ENCODE measurements around the gene CCNH. TPM values are rescaled to one million over a fixed set of nuclear protein-coding genes. Genes with fewer than 3 reads are reported as not detected.

Gene CCNH
- total and polyA plus RNA-seq, 9 of the 15 experiments (the other 6 are each of a cell fraction or from before 2014, with no cell fraction given) = 100 to 213 (median 150) TPM

DNA sequence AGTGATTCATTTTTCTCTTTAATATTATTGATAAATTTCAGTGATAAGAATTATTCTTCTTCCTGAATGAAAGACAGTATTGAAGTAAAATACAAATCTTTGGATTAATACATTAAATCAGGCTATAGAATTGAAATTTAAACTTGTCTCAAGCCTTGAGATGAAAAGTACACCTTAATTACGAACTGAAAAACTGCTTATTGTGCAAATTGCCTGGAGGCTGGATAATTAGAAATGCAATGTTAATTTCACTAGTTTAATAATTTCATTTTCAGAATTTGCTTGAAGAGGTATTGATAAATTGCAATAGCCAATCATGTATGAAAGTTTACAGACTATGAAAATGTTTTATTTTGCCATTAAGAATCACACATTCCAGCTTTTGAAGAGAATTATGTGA, 11.0 kb upstream of the CCNH start (continued):
- TF ChIP-seq, protein P1, sequence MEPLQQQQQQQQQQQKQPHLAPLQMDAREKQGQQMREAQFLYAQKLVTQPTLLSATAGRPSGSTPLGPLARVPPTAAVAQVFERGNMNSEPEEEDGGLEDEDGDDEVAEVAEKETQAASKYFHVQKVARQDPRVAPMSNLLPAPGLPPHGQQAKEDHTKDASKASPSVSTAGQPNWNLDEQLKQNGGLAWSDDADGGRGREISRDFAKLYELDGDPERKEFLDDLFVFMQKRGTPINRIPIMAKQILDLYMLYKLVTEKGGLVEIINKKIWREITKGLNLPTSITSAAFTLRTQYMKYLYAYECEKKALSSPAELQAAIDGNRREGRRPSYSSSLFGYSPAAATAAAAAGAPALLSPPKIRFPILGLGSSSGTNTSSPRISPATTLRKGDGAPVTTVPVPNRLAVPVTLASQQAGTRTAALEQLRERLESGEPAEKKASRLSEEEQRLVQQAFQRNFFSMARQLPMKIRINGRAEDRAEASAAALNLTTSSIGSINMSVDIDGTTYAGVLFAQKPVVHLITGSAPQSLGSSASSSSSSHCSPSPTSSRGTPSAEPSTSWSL (CRISPR knock-in tag; IDR thresholded peaks at IDR 0.05; ENCODE audit: borderline replicate concordance) = no peak
- TF ChIP-seq CBX5 (IDR thresholded peaks at IDR 0.05; ENCODE audit: borderline replicate concordance, low read depth) (no peak), ZNF551 (CRISPR knock-in tag; IDR thresholded peaks at IDR 0.05) (no peak), EP300 (IDR thresholded peaks at IDR 0.05; ENCODE audit: low read length) (no peak), ILK (tag; IDR thresholded peaks at IDR 0.05; ENCODE audit: borderline replicate concordance, low read depth) (no peak), MAFG (tag; conservative IDR thresholded peaks at IDR 0.05) (0 out of 2 replicates have a peak, but pooled peaks have one; percentile 35), ZNF146 (CRISPR knock-in tag; IDR thresholded peaks at IDR 0.05; ENCODE audit: unreplicated experiment) (no peak), MAFK (IDR thresholded peaks at IDR 0.05; ENCODE audit: low read length) (peak; percentile 36; the same call in 1 of the 2 replicates), CBFA2T3 (IDR thresholded peaks at IDR 0.05) (no peak), C11orf30 (IDR thresholded peaks at IDR 0.05; ENCODE audit: low read depth) (peak; percentile 36; the same call in 1 of the 2 replicates), ZNF133 (CRISPR knock-in tag; IDR thresholded peaks at IDR 0.05) (no peak), ZBED1 (IDR thresholded peaks at IDR 0.05) (no peak), ZNF316 (IDR thresholded peaks at IDR 0.05) (peak; percentile 61)
- TF ChIP-seq, protein P2, sequence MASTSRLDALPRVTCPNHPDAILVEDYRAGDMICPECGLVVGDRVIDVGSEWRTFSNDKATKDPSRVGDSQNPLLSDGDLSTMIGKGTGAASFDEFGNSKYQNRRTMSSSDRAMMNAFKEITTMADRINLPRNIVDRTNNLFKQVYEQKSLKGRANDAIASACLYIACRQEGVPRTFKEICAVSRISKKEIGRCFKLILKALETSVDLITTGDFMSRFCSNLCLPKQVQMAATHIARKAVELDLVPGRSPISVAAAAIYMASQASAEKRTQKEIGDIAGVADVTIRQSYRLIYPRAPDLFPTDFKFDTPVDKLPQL (IDR thresholded peaks at IDR 0.05; ENCODE audit: extremely low read depth, insufficient read length) = no peak
- TF ChIP-seq, protein P3, sequence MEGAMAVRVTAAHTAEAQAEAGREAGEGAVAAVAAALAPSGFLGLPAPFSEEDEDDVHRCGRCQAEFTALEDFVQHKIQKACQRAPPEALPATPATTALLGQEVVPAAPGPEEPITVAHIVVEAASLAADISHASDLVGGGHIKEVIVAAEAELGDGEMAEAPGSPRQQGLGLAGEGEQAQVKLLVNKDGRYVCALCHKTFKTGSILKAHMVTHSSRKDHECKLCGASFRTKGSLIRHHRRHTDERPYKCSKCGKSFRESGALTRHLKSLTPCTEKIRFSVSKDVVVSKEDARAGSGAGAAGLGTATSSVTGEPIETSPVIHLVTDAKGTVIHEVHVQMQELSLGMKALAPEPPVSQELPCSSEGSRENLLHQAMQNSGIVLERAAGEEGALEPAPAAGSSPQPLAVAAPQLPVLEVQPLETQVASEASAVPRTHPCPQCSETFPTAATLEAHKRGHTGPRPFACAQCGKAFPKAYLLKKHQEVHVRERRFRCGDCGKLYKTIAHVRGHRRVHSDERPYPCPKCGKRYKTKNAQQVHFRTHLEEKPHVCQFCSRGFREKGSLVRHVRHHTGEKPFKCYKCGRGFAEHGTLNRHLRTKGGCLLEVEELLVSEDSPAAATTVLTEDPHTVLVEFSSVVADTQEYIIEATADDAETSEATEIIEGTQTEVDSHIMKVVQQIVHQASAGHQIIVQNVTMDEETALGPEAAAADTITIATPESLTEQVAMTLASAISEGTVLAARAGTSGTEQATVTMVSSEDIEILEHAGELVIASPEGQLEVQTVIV (CRISPR knock-in tag; IDR thresholded peaks at IDR 0.05; ENCODE audit: borderline replicate concordance) = no peak
- TF ChIP-seq, protein P4, sequence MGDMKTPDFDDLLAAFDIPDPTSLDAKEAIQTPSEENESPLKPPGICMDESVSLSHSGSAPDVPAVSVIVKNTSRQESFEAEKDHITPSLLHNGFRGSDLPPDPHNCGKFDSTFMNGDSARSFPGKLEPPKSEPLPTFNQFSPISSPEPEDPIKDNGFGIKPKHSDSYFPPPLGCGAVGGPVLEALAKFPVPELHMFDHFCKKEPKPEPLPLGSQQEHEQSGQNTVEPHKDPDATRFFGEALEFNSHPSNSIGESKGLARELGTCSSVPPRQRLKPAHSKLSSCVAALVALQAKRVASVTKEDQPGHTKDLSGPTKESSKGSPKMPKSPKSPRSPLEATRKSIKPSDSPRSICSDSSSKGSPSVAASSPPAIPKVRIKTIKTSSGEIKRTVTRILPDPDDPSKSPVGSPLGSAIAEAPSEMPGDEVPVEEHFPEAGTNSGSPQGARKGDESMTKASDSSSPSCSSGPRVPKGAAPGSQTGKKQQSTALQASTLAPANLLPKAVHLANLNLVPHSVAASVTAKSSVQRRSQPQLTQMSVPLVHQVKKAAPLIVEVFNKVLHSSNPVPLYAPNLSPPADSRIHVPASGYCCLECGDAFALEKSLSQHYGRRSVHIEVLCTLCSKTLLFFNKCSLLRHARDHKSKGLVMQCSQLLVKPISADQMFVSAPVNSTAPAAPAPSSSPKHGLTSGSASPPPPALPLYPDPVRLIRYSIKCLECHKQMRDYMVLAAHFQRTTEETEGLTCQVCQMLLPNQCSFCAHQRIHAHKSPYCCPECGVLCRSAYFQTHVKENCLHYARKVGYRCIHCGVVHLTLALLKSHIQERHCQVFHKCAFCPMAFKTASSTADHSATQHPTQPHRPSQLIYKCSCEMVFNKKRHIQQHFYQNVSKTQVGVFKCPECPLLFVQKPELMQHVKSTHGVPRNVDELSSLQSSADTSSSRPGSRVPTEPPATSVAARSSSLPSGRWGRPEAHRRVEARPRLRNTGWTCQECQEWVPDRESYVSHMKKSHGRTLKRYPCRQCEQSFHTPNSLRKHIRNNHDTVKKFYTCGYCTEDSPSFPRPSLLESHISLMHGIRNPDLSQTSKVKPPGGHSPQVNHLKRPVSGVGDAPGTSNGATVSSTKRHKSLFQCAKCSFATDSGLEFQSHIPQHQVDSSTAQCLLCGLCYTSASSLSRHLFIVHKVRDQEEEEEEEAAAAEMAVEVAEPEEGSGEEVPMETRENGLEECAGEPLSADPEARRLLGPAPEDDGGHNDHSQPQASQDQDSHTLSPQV (IDR thresholded peaks at IDR 0.05) = no peak
- TF ChIP-seq, protein P5, sequence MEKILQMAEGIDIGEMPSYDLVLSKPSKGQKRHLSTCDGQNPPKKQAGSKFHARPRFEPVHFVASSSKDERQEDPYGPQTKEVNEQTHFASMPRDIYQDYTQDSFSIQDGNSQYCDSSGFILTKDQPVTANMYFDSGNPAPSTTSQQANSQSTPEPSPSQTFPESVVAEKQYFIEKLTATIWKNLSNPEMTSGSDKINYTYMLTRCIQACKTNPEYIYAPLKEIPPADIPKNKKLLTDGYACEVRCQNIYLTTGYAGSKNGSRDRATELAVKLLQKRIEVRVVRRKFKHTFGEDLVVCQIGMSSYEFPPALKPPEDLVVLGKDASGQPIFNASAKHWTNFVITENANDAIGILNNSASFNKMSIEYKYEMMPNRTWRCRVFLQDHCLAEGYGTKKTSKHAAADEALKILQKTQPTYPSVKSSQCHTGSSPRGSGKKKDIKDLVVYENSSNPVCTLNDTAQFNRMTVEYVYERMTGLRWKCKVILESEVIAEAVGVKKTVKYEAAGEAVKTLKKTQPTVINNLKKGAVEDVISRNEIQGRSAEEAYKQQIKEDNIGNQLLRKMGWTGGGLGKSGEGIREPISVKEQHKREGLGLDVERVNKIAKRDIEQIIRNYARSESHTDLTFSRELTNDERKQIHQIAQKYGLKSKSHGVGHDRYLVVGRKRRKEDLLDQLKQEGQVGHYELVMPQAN (IDR thresholded peaks at IDR 0.05; ENCODE audit: borderline replicate concordance) = no peak
- TF ChIP-seq, protein P6, sequence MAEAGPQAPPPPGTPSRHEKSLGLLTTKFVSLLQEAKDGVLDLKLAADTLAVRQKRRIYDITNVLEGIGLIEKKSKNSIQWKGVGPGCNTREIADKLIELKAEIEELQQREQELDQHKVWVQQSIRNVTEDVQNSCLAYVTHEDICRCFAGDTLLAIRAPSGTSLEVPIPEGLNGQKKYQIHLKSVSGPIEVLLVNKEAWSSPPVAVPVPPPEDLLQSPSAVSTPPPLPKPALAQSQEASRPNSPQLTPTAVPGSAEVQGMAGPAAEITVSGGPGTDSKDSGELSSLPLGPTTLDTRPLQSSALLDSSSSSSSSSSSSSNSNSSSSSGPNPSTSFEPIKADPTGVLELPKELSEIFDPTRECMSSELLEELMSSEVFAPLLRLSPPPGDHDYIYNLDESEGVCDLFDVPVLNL (CRISPR knock-in tag; IDR thresholded peaks at IDR 0.05; ENCODE audit: low read depth) = no peak

All from K562 (cell line).